ENCODE data around the gene OS9.

Gene OS9

DNA sequence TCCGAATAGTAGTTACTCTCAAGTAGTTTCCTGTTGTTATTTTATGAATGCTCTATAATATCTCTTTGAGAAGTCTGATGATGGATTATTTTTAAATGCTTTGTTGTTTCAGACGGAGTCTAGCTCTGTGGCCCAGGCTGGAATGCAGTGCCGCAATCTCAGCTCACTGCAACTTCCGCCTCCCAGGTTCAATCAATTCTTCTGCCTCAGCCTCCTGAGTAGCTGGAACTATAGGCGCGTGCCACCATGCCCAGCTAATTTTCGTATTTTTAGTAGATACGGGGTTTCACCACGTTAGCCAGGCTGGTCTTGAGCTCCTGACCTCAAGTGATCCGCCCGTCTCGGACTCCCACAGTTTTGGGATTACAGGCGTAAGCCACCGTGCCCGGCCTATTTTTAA is 1.4 kb upstream of the OS9 start:
- 85% methylated on average over 11 of the region's 15 CpGs for WGBS

DNA sequence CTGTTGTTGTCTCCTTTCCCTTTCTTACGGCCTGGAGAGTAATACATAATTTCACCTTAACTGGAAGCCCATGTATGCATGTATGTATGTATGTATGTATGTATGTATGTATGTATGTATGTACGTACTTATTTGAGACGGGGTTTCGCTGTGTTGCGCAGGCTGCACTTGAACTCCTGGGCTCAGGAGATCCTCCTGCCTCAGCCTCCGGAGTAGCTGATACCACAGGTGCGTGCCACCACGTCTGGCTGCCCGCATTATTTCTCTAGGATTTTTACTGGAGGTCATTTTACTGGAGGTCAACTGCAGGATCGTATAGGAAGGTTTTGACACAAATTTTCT is 644 bp upstream of the OS9 start:
- no peak overlapping the region for H3K4me2 ChIP-seq (ENCODE audit: low read length, poor library complexity, severe bottlenecking)
- peaks cover 19 to 26% of the 10 kb centered on the region in 2 experiments for H3K36me3 ChIP-seq (ENCODE audit: control insufficient read depth in 1 of 2, insufficient read depth in 2 of 2, low read depth in 1 of 2, low read length in 2 of 2)
- peak overlapping the region in 1 of 2 experiments; percentile 66 for H3K4me3 ChIP-seq (ENCODE audit: insufficient read depth in 1 of 2, low read depth in 1 of 2, low read length in 2 of 2)
- H2AK5ac ChIP-seq (ENCODE audit: low read length, severe bottlenecking), result no peak overlapping the region
- no peak overlapping the region for H3K23ac ChIP-seq (ENCODE audit: low read length in 2 of 2)
- no peak overlapping the region for H3K4ac ChIP-seq (ENCODE audit: low read depth in 1 of 2, low read length in 2 of 2)
- peaks cover 24% of the 10 kb centered on the region for H3K79me1 ChIP-seq (replicated peaks; ENCODE audit: low read length, poor library complexity, severe bottlenecking)
- H3K18ac ChIP-seq (ENCODE audit: low read depth in 1 of 2, low read length in 2 of 2), result peak overlapping the region in 1 of 2 experiments; percentile 48
- peaks cover 7% of the 10 kb centered on the region for H3K4me1 ChIP-seq (ENCODE audit: control insufficient read depth, insufficient read depth, low read depth, low read length)
- H2BK120ac ChIP-seq (ENCODE audit: low read depth, low read length), result no peak overlapping the region
- H2AFZ ChIP-seq (ENCODE audit: low read depth, low read length), result peak overlapping the region; percentile 69
- H2BK15ac ChIP-seq (ENCODE audit: low read depth, poor library complexity, severe bottlenecking), result no peak overlapping the region
- H4K8ac ChIP-seq (ENCODE audit: low read length), result no peak overlapping the region
- H4K91ac ChIP-seq (ENCODE audit: low read length), result no peak overlapping the region
- no peak overlapping the region for H3K14ac ChIP-seq (ENCODE audit: low read length in 2 of 2)
- H2BK5ac ChIP-seq (ENCODE audit: low read depth, low read length, poor library complexity, severe bottlenecking), result no peak overlapping the region
- WGBS, result 63% methylated on average over 9 of the region's 10 CpGs
- H3K27ac ChIP-seq (ENCODE audit: low read length, poor library complexity, severe bottlenecking), result no peak overlapping the region
- peak overlapping the region; percentile 59 for H3K9ac ChIP-seq (ENCODE audit: low read length)
- H2BK12ac ChIP-seq (ENCODE audit: low read length in 2 of 2), result no peak overlapping the region
- H3K9me3 ChIP-seq (ENCODE audit: control insufficient read depth, low read length), result peaks cover 3% of the 10 kb centered on the region
- H3K27me3 ChIP-seq (ENCODE audit: control insufficient read depth in 1 of 2, insufficient read depth in 1 of 2, low read length in 2 of 2), result no peaks in the 10 kb centered on the region
- no peak for DNase-seq

More for the DNA sequence above, 1.4 kb upstream of the OS9 start:
- Histone ChIP-seq H3K4me2 (ENCODE audit: low read length, poor library complexity, severe bottlenecking) (no peak overlapping the region), H3K14ac (ENCODE audit: low read length in 2 of 2) (no peak overlapping the region), H3K79me1 (replicated peaks; ENCODE audit: low read length, poor library complexity, severe bottlenecking) (peaks cover 24% of the 10 kb centered on the region), H3K23ac (ENCODE audit: low read length in 2 of 2) (no peak overlapping the region), H2AFZ (ENCODE audit: low read depth, low read length) (no peak overlapping the region), H3K27ac (ENCODE audit: low read length, poor library complexity, severe bottlenecking) (no peak overlapping the region), H3K4ac (ENCODE audit: low read depth in 1 of 2, low read length in 2 of 2) (no peak overlapping the region), H3K36me3 (ENCODE audit: control insufficient read depth in 1 of 2, insufficient read depth in 2 of 2, low read depth in 1 of 2, low read length in 2 of 2) (peaks cover 15 to 18% of the 10 kb centered on the region in 2 experiments), H2BK120ac (ENCODE audit: low read depth, low read length) (no peak overlapping the region), H4K8ac (ENCODE audit: low read length) (no peak overlapping the region), H2BK12ac (ENCODE audit: low read length in 2 of 2) (no peak overlapping the region), H3K4me3 (ENCODE audit: insufficient read depth in 1 of 2, low read depth in 1 of 2, low read length in 2 of 2) (no peak overlapping the region), H3K4me1 (ENCODE audit: control insufficient read depth, insufficient read depth, low read depth, low read length) (peaks cover 7% of the 10 kb centered on the region), H2AK5ac (ENCODE audit: low read length, severe bottlenecking) (no peak overlapping the region), H2BK5ac (ENCODE audit: low read depth, low read length, poor library complexity, severe bottlenecking) (no peak overlapping the region), H3K27me3 (ENCODE audit: control insufficient read depth in 1 of 2, insufficient read depth in 1 of 2, low read length in 2 of 2) (peaks cover 0 to 6% of the 10 kb centered on the region in 2 experiments), H4K91ac (ENCODE audit: low read length) (no peak overlapping the region), H3K18ac (ENCODE audit: low read depth in 1 of 2, low read length in 2 of 2) (no peak overlapping the region), H3K9ac (ENCODE audit: low read length) (no peak overlapping the region), H2BK15ac (ENCODE audit: low read depth, poor library complexity, severe bottlenecking) (no peak overlapping the region), H3K9me3 (ENCODE audit: control insufficient read depth, low read length) (peaks cover 3% of the 10 kb centered on the region)
- DNase-seq, result no peak

DNA sequence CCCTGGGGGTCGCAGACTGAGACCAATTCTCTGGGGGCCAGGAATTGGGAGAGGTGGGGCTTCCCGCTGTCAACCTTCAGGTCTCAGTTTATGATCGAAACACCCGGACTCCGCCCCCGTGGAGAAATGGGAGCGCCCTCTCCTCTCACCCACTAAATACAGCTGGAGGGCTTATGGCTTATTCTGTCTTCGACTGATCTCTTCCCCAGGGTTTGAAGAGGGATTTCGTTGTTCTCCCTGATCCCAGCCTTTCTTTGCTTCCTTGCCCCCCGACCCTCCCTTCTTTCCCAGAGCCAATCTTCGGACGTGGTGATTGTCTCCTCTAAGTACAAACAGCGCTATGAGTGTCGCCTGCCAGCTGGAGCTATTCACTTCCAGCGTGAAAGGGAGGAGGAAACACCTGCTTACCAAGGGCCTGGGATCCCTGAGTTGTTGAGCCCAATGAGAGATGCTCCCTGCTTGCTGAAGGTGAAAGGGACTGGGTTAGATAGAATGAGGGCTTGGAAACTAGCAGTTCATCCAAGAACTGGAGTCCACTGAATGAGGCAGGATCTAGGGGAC is 607 bp downstream of the OS9 start:
- Histone ChIP-seq H3K4ac (ENCODE audit: low read depth in 1 of 2, low read length in 2 of 2) (no peak overlapping the region), H3K79me1 (replicated peaks; ENCODE audit: low read length, poor library complexity, severe bottlenecking) (peaks cover 24% of the 10 kb centered on the region)

DNA sequence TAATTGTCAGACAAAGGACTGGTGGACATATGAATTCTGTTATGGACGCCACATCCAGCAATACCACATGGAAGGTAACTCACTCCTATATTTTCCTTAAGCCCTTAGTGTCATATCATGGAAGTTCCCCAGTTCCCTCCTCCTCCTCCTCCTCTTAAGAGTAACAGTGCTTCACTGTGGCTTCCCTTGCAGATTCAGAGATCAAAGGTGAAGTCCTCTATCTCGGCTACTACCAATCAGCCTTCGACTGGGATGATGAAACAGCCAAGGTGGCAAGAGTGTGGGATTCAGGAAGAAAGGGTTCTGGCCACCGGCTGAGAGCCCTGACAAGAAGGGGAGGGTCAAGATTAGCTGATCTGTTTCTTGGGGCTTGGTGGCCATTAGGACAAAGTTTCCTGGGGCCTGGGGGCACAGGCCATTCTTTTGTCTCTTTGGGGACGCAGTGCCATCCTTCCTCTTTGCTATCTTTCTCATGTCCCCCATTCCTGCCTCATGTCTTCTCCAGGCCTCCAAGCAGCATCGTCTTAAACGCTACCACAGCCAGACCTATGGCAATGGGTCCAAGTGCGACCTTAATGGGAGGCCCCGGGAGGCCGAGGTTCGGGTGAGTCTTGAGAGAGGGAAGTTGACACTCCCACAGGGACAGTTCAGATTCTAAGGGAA is 2.0 kb downstream of the OS9 start:
- H2BK15ac ChIP-seq (ENCODE audit: low read depth, poor library complexity, severe bottlenecking), result no peak overlapping the region
- H3K27ac ChIP-seq (ENCODE audit: low read length, poor library complexity, severe bottlenecking), result no peak overlapping the region
- no peak overlapping the region for H2AK5ac ChIP-seq (ENCODE audit: low read length, severe bottlenecking)
- no peak overlapping the region for H3K9ac ChIP-seq (ENCODE audit: low read length)
- peaks cover 25 to 39% of the 10 kb centered on the region in 2 experiments for H3K36me3 ChIP-seq (ENCODE audit: control insufficient read depth in 1 of 2, insufficient read depth in 2 of 2, low read depth in 1 of 2, low read length in 2 of 2)
- H3K79me1 ChIP-seq (replicated peaks; ENCODE audit: low read length, poor library complexity, severe bottlenecking), result peaks cover 25% of the 10 kb centered on the region
- 95% methylated on average over 11 of the region's 11 CpGs for WGBS
- no peak for DNase-seq
- peaks cover 7% of the 10 kb centered on the region for H3K4me1 ChIP-seq (ENCODE audit: control insufficient read depth, insufficient read depth, low read depth, low read length)
- H3K9me3 ChIP-seq (ENCODE audit: control insufficient read depth, low read length), result peaks cover 3% of the 10 kb centered on the region
- H2AFZ ChIP-seq (ENCODE audit: low read depth, low read length), result no peak overlapping the region
- no peak overlapping the region for H4K8ac ChIP-seq (ENCODE audit: low read length)
- H3K18ac ChIP-seq (ENCODE audit: low read depth in 1 of 2, low read length in 2 of 2), result no peak overlapping the region
- H3K27me3 ChIP-seq (ENCODE audit: control insufficient read depth in 1 of 2, insufficient read depth in 1 of 2, low read length in 2 of 2), result no peaks in the 10 kb centered on the region
- H3K14ac ChIP-seq (ENCODE audit: low read length in 2 of 2), result no peak overlapping the region
- no peak overlapping the region for H2BK5ac ChIP-seq (ENCODE audit: low read depth, low read length, poor library complexity, severe bottlenecking)
- no peak overlapping the region for H3K4ac ChIP-seq (ENCODE audit: low read depth in 1 of 2, low read length in 2 of 2)
- H2BK12ac ChIP-seq (ENCODE audit: low read length in 2 of 2), result no peak overlapping the region
- H4K91ac ChIP-seq (ENCODE audit: low read length), result no peak overlapping the region
- H3K4me3 ChIP-seq (ENCODE audit: insufficient read depth in 1 of 2, low read depth in 1 of 2, low read length in 2 of 2), result no peak overlapping the region
- no peak overlapping the region for H3K23ac ChIP-seq (ENCODE audit: low read length in 2 of 2)
- H3K4me2 ChIP-seq (ENCODE audit: low read length, poor library complexity, severe bottlenecking), result no peak overlapping the region
- H2BK120ac ChIP-seq (ENCODE audit: low read depth, low read length), result no peak overlapping the region

More for the DNA sequence above, 607 bp downstream of the OS9 start:
- Histone ChIP-seq H2BK5ac (ENCODE audit: low read depth, low read length, poor library complexity, severe bottlenecking) (no peak overlapping the region), H3K23ac (ENCODE audit: low read length in 2 of 2) (no peak overlapping the region), H4K91ac (ENCODE audit: low read length) (no peak overlapping the region), H2BK120ac (ENCODE audit: low read depth, low read length) (no peak overlapping the region), H3K14ac (ENCODE audit: low read length in 2 of 2) (no peak overlapping the region), H2BK15ac (ENCODE audit: low read depth, poor library complexity, severe bottlenecking) (peak overlapping the region; percentile 75), H2BK12ac (ENCODE audit: low read length in 2 of 2) (no peak overlapping the region), H3K27me3 (ENCODE audit: control insufficient read depth in 1 of 2, insufficient read depth in 1 of 2, low read length in 2 of 2) (no peaks in the 10 kb centered on the region), H3K9me3 (ENCODE audit: control insufficient read depth, low read length) (peaks cover 3% of the 10 kb centered on the region), H3K36me3 (ENCODE audit: control insufficient read depth in 1 of 2, insufficient read depth in 2 of 2, low read depth in 1 of 2, low read length in 2 of 2) (peaks cover 22 to 35% of the 10 kb centered on the region in 2 experiments), H3K9ac (ENCODE audit: low read length) (peak overlapping the region; percentile 98), H3K4me2 (ENCODE audit: low read length, poor library complexity, severe bottlenecking) (peak overlapping the region; percentile 93), H3K18ac (ENCODE audit: low read depth in 1 of 2, low read length in 2 of 2) (peak overlapping the region in 1 of 2 experiments; percentile 44), H2AFZ (ENCODE audit: low read depth, low read length) (peak overlapping the region; percentile 97), H3K4me1 (ENCODE audit: control insufficient read depth, insufficient read depth, low read depth, low read length) (peaks cover 7% of the 10 kb centered on the region), H3K4me3 (ENCODE audit: insufficient read depth in 1 of 2, low read depth in 1 of 2, low read length in 2 of 2) (peak overlapping the region; percentile 88 to 97), H4K8ac (ENCODE audit: low read length) (peak overlapping the region; percentile 89), H2AK5ac (ENCODE audit: low read length, severe bottlenecking) (no peak overlapping the region), H3K27ac (ENCODE audit: low read length, poor library complexity, severe bottlenecking) (no peak overlapping the region)
- peak; percentile 37 for DNase-seq
- WGBS, result 10% methylated on average over 15 of the region's 15 CpGs
